HEK293 (cell line): ENCODE data around the gene C1QTNF1.

ENCODE experiments used
- CTCF ChIA-PET: fragments of 350-600 bp; formaldehyde crosslinking; extraction: SDS; loops from one replicate; lab custom pipeline; 2021; ENCODE audit warnings: antibody characterized with exemption; lab: Yijun Ruan, JAX
- POLR2A ChIA-PET: fragments of 300-600 bp; formaldehyde crosslinking; extraction: SDS; loops from one replicate; lab custom pipeline; 2020; ENCODE audit warnings: antibody characterized with exemption, inconsistent platforms; lab: Yijun Ruan, JAX
- H3K27ac ChIP-seq: fragments of 200-500 bp; sonication (Bioruptor generic); 2 replicates; pipeline ENCODE4 v1.5.1; 2014; ENCODE audit warnings: low read depth, low read length, control low read depth, inconsistent platforms; ENCODE audit errors: extremely low read depth
- H3K36me3 ChIP-seq, 2 experiments: fragments of 200-500 bp in 1 of 2; sonication (Bioruptor generic) in 1 of 2; 1 replicate in 1 of 2; 2 replicates in 1 of 2; pipeline ENCODE4 v1.5.1; 2014 to 2017; ENCODE audit warnings: inconsistent platforms in 2 of 2, low read length in 2 of 2; ENCODE audit not compliant: control insufficient read depth in 2 of 2, insufficient read depth in 1 of 2
- H3K4me1 ChIP-seq: fragments of 200-500 bp; sonication (Bioruptor generic); 2 replicates; pipeline ENCODE4 v1.5.1; 2014; ENCODE audit warnings: mild to moderate bottlenecking, low read length, inconsistent platforms; ENCODE audit not compliant: control insufficient read depth, insufficient read depth
- H3K4me3 ChIP-seq: 2 replicates; pipeline ENCODE4 v1.5.1; 2011; ENCODE audit warnings: low read depth, mild to moderate bottlenecking, control low read depth, low read length, moderate library complexity
- H3K9me3 ChIP-seq: fragments of 200-500 bp; sonication (Bioruptor generic); 2 replicates; pipeline ENCODE4 v1.5.1; 2014; ENCODE audit warnings: low read depth, low read length, inconsistent platforms; ENCODE audit not compliant: control insufficient read depth, insufficient read depth
- ELK4 ChIP-seq: IDR thresholded peaks from 2 replicates; pipeline ENCODE4 v1.6.1; 2011; ENCODE audit warnings: mild to moderate bottlenecking, low read depth, low read length, borderline replicate concordance
- GLIS2 ChIP-seq: fragments of 450-650 bp; formaldehyde crosslinking; IDR thresholded peaks from 2 replicates; pipeline ENCODE4 v1.5.1; 2016; ENCODE audit warnings: missing biosample characterization, missing genetic modification characterization
- KLF10 ChIP-seq: fragments of 450-650 bp; IDR thresholded peaks from 2 replicates; pipeline ENCODE4 v1.5.1; 2018; ENCODE audit warnings: missing biosample characterization, mild to moderate bottlenecking, missing genetic modification characterization
- MEIS1 ChIP-seq: sonication (generic); formaldehyde crosslinking; IDR thresholded peaks from 2 replicates; pipeline ENCODE4 v1.8.1; 2022; ENCODE audit warnings: missing genetic modification reagents, mild to moderate bottlenecking, borderline replicate concordance
- PBX3 ChIP-seq: sonication (generic); formaldehyde crosslinking; IDR thresholded peaks from 2 replicates; pipeline ENCODE4 v1.8.1; 2022; ENCODE audit warnings: mild to moderate bottlenecking, moderate library complexity, missing genetic modification reagents
- PRDM10 ChIP-seq: fragments of 450-650 bp; formaldehyde crosslinking; IDR thresholded peaks from 2 replicates; pipeline ENCODE4 v1.5.1; 2016; ENCODE audit warnings: missing biosample characterization, missing genetic modification characterization
- PRDM4 ChIP-seq: fragments of 450-650 bp; formaldehyde crosslinking; IDR thresholded peaks from 2 replicates; pipeline ENCODE4 v1.5.1; 2017; ENCODE audit warnings: missing biosample characterization, missing genetic modification characterization
- SALL2 ChIP-seq: fragments of 450-650 bp; formaldehyde crosslinking; IDR thresholded peaks from 2 replicates; pipeline ENCODE4 v1.5.0; 2017; ENCODE audit warnings: missing biosample characterization, mild to moderate bottlenecking, missing genetic modification characterization, borderline replicate concordance
- ZBTB11 ChIP-seq: fragments of 450-650 bp; formaldehyde crosslinking; conservative IDR thresholded peaks from 2 replicates; pipeline ENCODE4 v1.5.1; 2016; ENCODE audit warnings: low read depth, missing biosample characterization, missing genetic modification characterization
- ZFP41 ChIP-seq: fragments of 450-650 bp; formaldehyde crosslinking; IDR thresholded peaks from 2 replicates; pipeline ENCODE4 v1.5.1; 2016; ENCODE audit warnings: missing biosample characterization, missing genetic modification characterization, borderline replicate concordance
- ZIC2 ChIP-seq: fragments of 450-650 bp; formaldehyde crosslinking; IDR thresholded peaks from 2 replicates; pipeline ENCODE4 v1.5.1; 2016; ENCODE audit warnings: missing biosample characterization, missing genetic modification characterization
- ZNF146 ChIP-seq: fragments of 450-650 bp; formaldehyde crosslinking; IDR thresholded peaks from 2 replicates; pipeline ENCODE4 v1.5.1; 2016; ENCODE audit warnings: missing biosample characterization, missing genetic modification characterization
- ZNF501 ChIP-seq: fragments of 450-650 bp; formaldehyde crosslinking; IDR thresholded peaks from 2 replicates; pipeline ENCODE4 v1.5.1; 2016; ENCODE audit warnings: missing biosample characterization, missing genetic modification characterization
- ZNF549 ChIP-seq: fragments of 450-650 bp; IDR thresholded peaks from 2 replicates; pipeline ENCODE4 v1.5.1; 2018; ENCODE audit warnings: missing biosample characterization, missing genetic modification characterization, mild to moderate bottlenecking, inconsistent platforms, moderate library complexity

C1QTNF1 gene

GRCh38 chr17:78980624-78980972, 43.4 kb upstream of the C1QTNF1 start:
- CTCF ChIA-PET, result interaction anchor here (0.6 to 2.7 kb wide), 3 partner anchors 9 to 81 kb away, joined by 3 to 19 read pairs (median 8); no protein-coding TSS in a partner anchor
- peak; percentile 17; the same call in 1 of the 2 replicates for TF ChIP-seq ZIC2
- 0 out of 2 replicates have a peak, but pooled peaks have one; percentile 23 for TF ChIP-seq GLIS2 (tag by site-specific recombination)
- no peak for TF ChIP-seq ZFP41 (tag by site-specific recombination)
- H3K4me1 ChIP-seq, result peaks cover 26% of the 10 kb centered on the region
- no peak overlapping the region for H3K4me3 ChIP-seq
- POLR2A ChIA-PET, result interaction anchor here (1.1 to 1.6 kb wide), 4 partner anchors 11 to 53 kb away, joined by 3 to 6 read pairs (median 4); partner anchors contain the start of gene CANT1
- peaks cover 0 to 28% of the 10 kb centered on the region in 2 experiments; a peak in 1 of 3 replicates for H3K36me3 ChIP-seq
- peak overlapping the region; percentile 83 for H3K27ac ChIP-seq
- no peaks in the 10 kb centered on the region for H3K9me3 ChIP-seq

GRCh38 chr17:78981010-78981888, 42.7 kb upstream of the C1QTNF1 start:
- ChIA-PET CTCF (interaction anchor here (0.6 to 2.7 kb wide), 3 partner anchors 10 to 82 kb away, joined by 3 to 19 read pairs (median 9); no protein-coding TSS in a partner anchor), POLR2A (interaction anchor here (1.6 kb wide), 1 partner anchor 52 kb away, joined by 4 read pairs; no protein-coding TSS in a partner anchor)
- no peak overlapping the region for H3K4me3 ChIP-seq
- peaks cover 0 to 22% of the 10 kb centered on the region in 2 experiments; a peak in 1 of 3 replicates for H3K36me3 ChIP-seq
- H3K4me1 ChIP-seq, result peaks cover 20% of the 10 kb centered on the region
- H3K9me3 ChIP-seq, result no peaks in the 10 kb centered on the region
- no peak for TF ChIP-seq PRDM4
- TF ChIP-seq PRDM10 (tag by site-specific recombination), result peak; percentile 98
- peak overlapping the region; percentile 83; the same call in 1 of the 2 replicates for H3K27ac ChIP-seq

- Histone ChIP-seq H3K4me1 (peaks cover 7% of the 10 kb centered on the region), H3K36me3 (peaks cover 4 to 5% of the 10 kb centered on the region in 2 experiments; a peak in 2 of 3 replicates), H3K27ac (no peak overlapping the region), H3K4me3 (no peak overlapping the region), H3K9me3 (no peaks in the 10 kb centered on the region)
- ChIA-PET POLR2A (no interaction called here), CTCF (interaction anchor here (0.6 to 4.6 kb wide), 7 partner anchors 14 to 492 kb away, joined by 3 to 24 read pairs (median 3); no protein-coding TSS in a partner anchor)
- TF ChIP-seq ZNF146 (no peak), PBX3 (CRISPR knock-in tag) (no peak), ZNF501 (no peak), KLF10 (tag by site-specific recombination) (no peak), ZBTB11 (tag by site-specific recombination) (no peak), SALL2 (tag by site-specific recombination) (no peak), MEIS1 (CRISPR knock-in tag) (no peak), ZNF549 (no peak), ELK4 (no peak)
These were observed 38.6 kb upstream of the C1QTNF1 start for GRCh38 chr17:78985395-78985794.
